Prostate gland (tissue), 2 donors: ENCODE measurements around the gene MMAA.
"Not testable (repeated sequence)": the region's sequence is repeated elsewhere in the genome, so short reads cannot be mapped to it uniquely, and the experiment has no call there.

Experiments used
- CTCF ChIP-seq, 4 experiments: fragments of 200-600 bp in 2 of 4; fragments of 450-650 bp in 2 of 4; sonication (generic) in 2 of 4; IDR thresholded peaks; 1 replicate in 3 of 4; 2 replicates in 1 of 4; pipeline ENCODE4 v1.5.1; 2016 to 2019; ENCODE audit warnings: antibody characterized with exemption in 4 of 4, mild to moderate bottlenecking in 2 of 4, moderate library complexity in 2 of 4
- POLR2A ChIP-seq: fragments of 450-650 bp; IDR thresholded peaks from one replicate; pipeline ENCODE4 v1.6.1; 2016; ENCODE audit warnings: antibody characterized with exemption, mild to moderate bottlenecking

DNA sequence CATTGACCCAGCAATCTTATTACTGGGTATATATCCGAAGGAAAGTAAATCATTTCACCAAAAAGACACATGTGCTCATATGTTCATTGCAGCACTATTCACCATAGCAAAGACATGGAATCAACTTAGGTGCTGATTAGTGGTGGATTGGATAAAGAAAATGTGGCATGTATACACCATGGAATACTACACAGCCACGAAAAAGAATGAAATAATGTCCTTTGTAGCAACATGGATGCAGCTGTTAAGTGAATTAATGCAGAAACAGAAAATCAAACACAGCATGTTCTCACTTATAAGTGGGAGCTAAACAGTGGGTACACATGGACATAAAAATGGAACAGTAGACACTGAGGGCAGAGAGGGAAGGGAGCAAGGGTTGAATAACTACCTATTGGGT is 72.2 kb downstream of the MMAA start:
- not testable (repeated sequence) for TF ChIP-seq CTCF (IDR thresholded peaks at IDR 0.05); POLR2A
